AG09309 (cell line): ENCODE results near the gene C20orf144.

Experiments
- DNase-seq: peaks from one replicate; pipeline ENCODE4 v3.0.0-alpha.2; 2010; ENCODE audit warnings: low read depth
- H3K4me3 ChIP-seq: 2 replicates; pipeline ENCODE4 v1.5.1; 2011; ENCODE audit warnings: mild to moderate bottlenecking, low read depth, low read length, moderate library complexity; ENCODE audit not compliant: control insufficient read depth
- CTCF ChIP-seq: IDR thresholded peaks from 2 replicates; pipeline ENCODE4 v1.5.1; 2011; ENCODE audit warnings: mild to moderate bottlenecking, low read depth, low read length, inconsistent platforms; ENCODE audit not compliant: insufficient read depth, control insufficient read depth; ENCODE audit errors: missing control alignments

The C20orf144 gene

DNA sequence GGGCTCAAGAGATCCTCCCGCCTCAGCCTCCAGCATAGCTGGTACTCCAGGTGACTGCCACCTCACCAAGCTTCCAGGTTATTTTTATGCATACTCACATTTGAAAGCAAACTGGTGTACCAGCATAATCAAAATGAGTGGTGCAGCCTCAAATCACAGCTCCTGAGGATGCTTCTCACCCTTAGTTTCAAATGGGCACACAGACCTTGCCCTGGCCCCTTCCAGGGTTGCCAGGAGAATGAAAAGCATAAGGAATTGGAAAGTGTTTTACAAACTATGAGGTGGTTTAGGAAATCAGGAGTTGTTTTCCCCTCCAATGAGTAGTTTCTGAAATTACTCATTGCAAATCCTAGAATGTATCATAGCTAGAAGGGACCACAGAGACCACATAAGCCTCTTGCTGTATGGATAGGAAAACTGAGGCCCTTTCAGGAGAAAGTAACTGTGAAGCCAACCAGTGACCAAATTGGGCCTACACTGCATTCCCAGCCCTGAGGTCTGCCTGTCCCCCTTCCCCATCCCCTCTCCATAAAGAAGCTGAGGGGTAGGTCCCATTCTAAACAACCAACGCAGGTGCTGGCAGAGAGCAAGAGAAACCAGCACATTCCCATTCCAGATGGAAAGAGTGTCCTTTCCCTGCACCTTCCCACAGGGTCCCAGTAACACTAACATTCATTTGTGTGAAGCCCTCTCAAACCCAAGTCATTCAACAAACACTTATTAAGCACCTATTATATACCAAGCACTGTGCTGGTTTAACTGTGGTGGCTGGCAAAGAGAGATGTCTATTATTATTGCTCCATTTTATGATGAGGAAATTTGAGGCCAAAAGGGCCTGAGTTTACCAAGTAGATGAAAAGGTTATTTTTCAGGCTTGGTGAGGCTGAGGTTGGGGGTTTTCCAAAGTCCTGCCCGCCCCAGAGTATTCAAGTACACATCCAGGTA lies 26.1 kb downstream of the C20orf144 start:
- no peak overlapping the region for H3K4me3 ChIP-seq
- no peak for DNase-seq

GRCh38 chr20:33688938-33689424 lies 26.9 kb downstream of the C20orf144 start:
- no peak overlapping the region for H3K4me3 ChIP-seq
- no peak for DNase-seq
- no peak for TF ChIP-seq CTCF

More for the DNA sequence above, 26.1 kb downstream of the C20orf144 start:
- no peak for TF ChIP-seq CTCF

DNA sequence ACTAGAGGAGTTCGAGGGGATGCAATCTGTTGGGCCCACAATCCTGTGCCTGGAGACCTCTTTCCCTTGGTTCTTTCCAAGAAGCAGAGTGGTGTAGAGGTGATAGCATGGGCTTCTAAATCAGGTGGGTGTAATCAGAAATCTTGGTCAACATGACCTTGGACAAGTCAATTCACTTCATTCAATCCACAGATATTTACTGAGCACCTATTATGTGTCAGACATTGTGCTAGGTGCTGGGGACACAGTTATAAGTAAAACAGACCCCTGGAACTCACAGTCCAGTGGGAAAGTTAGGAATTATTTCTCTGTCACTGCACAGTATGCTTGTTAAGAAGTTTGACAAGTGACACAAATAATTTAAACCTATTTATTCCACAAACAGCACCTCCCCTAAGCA lies 27.4 kb downstream of the C20orf144 start:
- H3K4me3 ChIP-seq = no peak overlapping the region
- DNase-seq = no peak
- TF ChIP-seq CTCF = no peak

GRCh38 chr20:33689973-33690372 lies 27.8 kb downstream of the C20orf144 start:
- H3K4me3 ChIP-seq = no peak overlapping the region
- DNase-seq = no peak
- TF ChIP-seq CTCF = no peak

DNA sequence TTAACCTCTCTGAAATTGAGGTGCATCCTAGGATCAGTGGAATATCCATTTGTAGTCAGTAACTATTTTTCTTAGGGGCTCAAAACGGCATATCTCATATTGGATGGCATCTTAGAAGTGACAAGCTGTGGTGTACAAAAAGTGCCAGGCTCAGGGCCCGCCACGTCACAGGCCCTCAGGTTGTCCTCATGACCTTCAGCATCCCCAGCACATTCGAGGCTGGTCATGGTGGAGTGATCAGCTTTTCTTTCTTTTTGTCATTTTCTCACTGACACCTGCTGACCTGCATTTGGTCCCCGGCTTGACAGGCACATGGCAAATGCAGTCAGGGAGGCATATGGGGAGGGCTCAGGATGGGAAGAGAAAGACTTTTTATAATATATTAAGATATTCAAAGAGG lies 31.2 kb downstream of the C20orf144 start:
- H3K4me3 ChIP-seq = no peak overlapping the region
- no peak for TF ChIP-seq CTCF
- no peak for DNase-seq

DNA sequence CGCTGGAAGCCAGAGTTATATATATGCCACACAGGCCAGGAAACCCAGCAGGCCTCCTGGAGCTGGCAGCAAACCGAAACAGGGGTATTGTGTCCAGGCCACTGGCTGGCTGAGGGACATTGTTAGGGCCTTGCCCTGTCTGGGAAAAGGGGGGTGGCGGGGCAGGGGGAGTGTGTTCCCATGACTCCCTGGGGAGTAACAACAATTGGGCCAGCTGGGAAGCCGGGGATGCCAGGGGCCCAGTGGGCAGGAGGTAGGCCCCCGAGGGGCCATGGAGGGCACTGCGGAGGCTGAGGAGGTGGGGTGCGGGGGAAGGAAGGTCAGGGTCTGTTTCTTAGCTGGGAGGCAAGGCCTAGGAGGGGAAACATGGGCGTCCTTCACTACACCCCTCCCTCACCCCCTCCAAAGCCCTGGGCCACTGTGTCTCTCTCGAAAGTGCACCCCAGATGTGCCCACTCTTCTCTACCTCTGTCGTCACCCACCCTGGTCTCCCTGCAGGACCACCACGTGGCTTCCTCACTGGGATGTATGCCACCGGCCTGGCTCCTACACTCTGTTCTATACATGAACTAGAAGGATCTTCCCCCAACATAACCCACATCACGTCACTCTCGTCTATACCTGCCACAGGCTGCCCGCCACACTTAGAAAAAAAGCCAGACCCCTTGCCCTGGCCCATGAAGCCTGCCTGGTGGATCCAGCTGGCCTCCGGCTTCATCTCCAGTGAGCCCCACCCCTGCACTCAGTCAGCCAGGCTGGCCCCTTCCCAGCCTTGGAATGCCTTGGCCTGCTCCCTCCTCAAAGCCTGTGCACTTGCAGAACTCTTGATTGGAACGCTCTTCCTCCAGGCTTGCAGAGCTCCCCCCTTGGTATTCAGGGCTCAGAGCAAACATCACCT lies 31.9 kb downstream of the C20orf144 start:
- no peak for TF ChIP-seq CTCF
- no peak for DNase-seq
- no peak overlapping the region for H3K4me3 ChIP-seq
